NCI-H460 (cell line): ENCODE data around the gene PRDM11. TPM values are rescaled to one million over a fixed set of nuclear protein-coding genes. Genes with fewer than 3 reads are reported as not detected.

Source experiments
- DNase-seq: peaks from one replicate; pipeline ENCODE4 v3.0.0-alpha.2; 2016; ENCODE audit warnings: low read depth; ENCODE audit errors: extremely low read depth
- total RNA-seq: library from RNA; depleted of rRNA; stranded (reverse); fragments of >200 nt; shearing (Covaris generic); gene quantifications from 2 replicates; pipeline ENCODE4 v1.2.3, GENCODE V29; 2014

Gene PRDM11
- total RNA-seq, 1 experiment from 2014 or later, result 1.5 TPM

DNA sequence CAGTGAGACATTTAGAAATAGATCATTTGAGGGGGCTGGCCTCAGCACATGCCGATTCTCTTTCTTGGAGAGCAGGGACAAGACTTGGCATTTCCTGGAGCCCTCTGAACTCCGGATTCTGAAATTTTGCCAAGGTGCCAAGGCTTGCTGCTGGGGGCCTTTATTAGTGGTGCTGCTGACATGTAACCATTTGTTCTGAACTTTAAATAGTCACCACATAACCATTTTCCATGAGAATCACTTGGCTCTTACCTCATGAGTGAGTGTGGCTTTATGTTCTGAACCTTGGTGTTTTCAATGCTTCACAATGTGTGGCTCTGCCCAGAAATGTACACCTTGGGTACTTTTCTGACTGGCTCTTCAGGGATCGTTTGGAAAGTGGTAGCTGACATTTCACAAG is 106.4 kb downstream of the PRDM11 start:
- no peak for DNase-seq

GRCh38 chr11:45253640-45254039 is 107.2 kb downstream of the PRDM11 start:
- no peak for DNase-seq

GRCh38 chr11:45254070-45254469 is 107.6 kb downstream of the PRDM11 start:
- no peak for DNase-seq

GRCh38 chr11:45258982-45259530 is 112.6 kb downstream of the PRDM11 start:
- DNase-seq, result no peak

GRCh38 chr11:45259592-45259991 is 113.2 kb downstream of the PRDM11 start:
- no peak for DNase-seq

- no peak for DNase-seq
Measured at GRCh38 chr11:45260071-45260470, 113.6 kb downstream of the PRDM11 start.

DNA sequence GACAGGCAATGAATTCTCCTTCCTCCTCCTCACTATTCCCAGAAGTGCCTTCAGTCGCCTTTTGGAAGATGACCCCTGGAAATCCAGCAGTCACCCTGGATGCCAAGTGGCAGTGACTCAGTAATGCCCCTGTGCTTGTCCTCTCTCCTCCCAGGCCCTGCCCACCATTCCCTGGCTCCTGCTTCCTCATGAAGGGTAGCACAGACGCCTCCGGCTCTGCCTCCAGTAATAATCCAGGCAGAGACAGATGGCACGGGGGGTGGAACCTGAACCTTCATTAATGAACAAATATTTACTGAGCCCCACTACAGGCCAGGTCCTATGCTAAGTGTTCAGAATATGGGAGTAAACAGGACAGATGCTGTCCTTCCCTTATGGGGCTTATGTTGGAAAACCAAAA is 116.5 kb downstream of the PRDM11 start:
- DNase-seq, result no peak

DNA sequence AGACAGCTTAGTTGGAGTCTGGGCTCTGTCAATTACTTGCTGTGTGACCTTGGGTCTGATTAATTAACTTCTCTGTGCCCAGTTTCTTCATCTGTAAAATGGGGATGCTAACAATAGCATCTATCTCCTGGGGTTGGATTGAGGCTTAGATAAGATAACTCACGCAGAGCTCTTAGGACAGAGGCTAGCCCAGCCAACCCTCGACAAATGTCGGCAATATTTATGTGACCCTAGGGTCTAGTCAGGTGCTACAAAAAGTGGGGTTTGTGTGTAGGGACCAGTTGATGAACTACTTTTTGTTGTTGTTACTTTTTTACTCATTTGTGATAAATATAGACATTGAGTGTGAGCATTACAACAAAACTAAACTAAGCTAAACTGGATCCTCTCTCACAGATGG is 117.3 kb downstream of the PRDM11 start:
- DNase-seq, result no peak

- no peak for DNase-seq
Measured at GRCh38 chr11:45264839-45265515, 118.5 kb downstream of the PRDM11 start.

- DNase-seq, result no peak
Measured at GRCh38 chr11:45265969-45266675, 119.7 kb downstream of the PRDM11 start.

- DNase-seq, result no peak
Measured at GRCh38 chr11:45266676-45267020, 120.2 kb downstream of the PRDM11 start.

GRCh38 chr11:45267052-45267451 is 120.6 kb downstream of the PRDM11 start:
- DNase-seq, result no peak

GRCh38 chr11:45267652-45268299 is 121.3 kb downstream of the PRDM11 start:
- no peak for DNase-seq

GRCh38 chr11:45269678-45270077 is 123.2 kb downstream of the PRDM11 start:
- no peak for DNase-seq

DNA sequence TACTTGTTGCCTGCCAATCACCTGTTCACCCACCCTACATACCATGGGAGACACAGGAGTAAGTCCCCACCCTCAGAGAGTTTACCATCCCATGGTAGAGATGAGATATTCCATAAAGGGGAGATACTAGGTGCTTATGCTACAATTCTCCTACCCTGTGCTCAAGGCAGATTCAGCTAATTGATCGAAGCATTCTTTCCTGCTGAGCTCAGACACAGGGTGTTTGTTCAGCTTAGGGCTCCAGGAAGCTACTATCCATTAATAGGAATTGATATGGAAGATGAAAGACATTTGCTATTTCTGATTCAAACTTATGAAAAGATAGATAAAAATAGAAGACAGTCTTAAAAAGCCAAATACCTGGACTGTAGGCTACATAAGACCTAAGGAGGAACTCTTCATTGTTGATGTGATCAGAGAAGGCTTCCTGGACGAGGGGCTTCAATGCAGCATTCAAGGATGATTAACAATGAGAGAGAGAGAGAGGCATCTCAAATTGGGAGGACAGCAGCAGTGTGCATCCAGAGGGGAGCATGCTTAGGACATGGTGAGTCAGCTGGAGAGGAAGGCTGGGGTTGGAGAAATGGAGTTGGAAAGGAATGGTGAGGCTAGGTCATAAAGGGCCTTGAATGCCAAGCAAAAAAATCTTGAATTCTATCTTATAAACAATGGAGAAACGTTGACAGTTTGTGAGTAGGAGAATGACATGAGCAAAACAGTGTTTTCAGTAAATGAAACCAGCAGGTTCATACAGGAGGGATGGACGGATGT is 124.7 kb downstream of the PRDM11 start:
- no peak for DNase-seq

GRCh38 chr11:45272701-45273100 is 126.3 kb downstream of the PRDM11 start:
- no peak for DNase-seq

GRCh38 chr11:45273509-45273908 is 127.1 kb downstream of the PRDM11 start:
- DNase-seq, result no peak

GRCh38 chr11:45274206-45274605 is 127.8 kb downstream of the PRDM11 start:
- DNase-seq, result no peak

- no peak for DNase-seq
Measured at GRCh38 chr11:45275828-45276227, 129.4 kb downstream of the PRDM11 start.

GRCh38 chr11:45278714-45279113 is 132.3 kb downstream of the PRDM11 start:
- no peak for DNase-seq

DNA sequence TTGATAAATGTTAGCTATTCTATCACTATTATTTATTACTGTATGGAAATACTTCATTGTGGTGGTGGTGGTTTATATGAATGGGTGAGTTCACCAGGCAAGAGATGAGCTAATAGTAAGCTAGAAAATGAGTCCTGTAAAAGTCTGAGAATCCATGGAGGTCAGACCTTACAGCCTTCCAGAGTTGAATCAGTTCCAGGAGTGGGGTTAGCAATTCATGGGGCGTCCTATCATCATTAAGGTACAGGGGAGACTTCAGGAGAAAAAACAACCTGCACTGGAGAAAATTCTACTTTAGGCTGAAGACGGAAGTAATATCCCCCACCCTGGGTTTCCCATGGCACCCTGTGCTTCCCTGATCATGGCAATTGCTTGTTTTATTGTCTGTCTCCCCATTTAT is 133.2 kb downstream of the PRDM11 start:
- DNase-seq, result no peak
